Raji (cell line): ENCODE results near the gene PIMREG.

ENCODE experiments used
- POLR2A ChIP-seq: IDR thresholded peaks from 2 replicates; pipeline ENCODE4 v1.6.1; 2011; ENCODE audit warnings: low read depth, low read length, control low read depth; ENCODE audit not compliant: insufficient read depth

PIMREG gene

GRCh38 chr17:6494239-6494941 is 50.1 kb downstream of the PIMREG start:
- no peak for TF ChIP-seq POLR2A

- no peak for TF ChIP-seq POLR2A
Observed at GRCh38 chr17:6495450-6496115, 51.3 kb downstream of the PIMREG start.

GRCh38 chr17:6496116-6496481 is 51.8 kb downstream of the PIMREG start:
- no peak for TF ChIP-seq POLR2A

GRCh38 chr17:6496640-6497441 is 52.6 kb downstream of the PIMREG start:
- TF ChIP-seq POLR2A, result no peak

DNA sequence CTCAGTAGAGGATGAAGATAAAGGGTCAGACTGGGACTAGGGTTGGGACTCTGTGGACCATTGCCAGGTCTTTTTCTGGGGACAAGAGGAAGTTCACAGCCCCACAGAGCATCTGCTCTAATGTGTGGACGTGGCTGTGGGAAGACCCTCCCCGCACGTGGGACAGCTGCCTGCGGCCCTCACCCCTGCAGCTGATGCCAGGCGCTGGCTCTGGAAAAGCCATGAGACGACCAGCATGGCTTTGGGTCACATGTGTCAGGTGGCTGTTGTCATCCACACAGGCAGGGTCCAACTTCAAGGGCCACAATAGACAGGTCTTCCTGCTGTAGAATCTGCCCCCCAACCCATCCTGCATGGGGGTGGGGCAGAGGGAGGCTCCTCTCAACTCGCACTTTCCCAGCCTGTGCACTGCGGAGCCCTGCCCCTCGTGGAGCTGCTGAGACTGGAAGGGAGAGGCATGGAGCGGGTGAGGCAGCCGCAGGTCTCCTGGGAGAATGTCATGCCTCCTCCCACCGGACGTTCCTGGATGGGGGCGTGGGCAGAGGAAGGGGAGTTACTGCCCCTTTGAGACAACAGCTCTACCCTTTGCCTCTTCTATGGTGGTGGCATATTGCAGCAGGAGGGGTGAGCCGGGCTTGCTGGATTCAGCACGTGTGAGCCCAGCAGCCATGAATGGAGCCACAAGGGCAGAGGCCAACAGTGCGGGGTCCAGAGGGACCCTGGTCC is 53.4 kb downstream of the PIMREG start:
- no peak for TF ChIP-seq POLR2A

DNA sequence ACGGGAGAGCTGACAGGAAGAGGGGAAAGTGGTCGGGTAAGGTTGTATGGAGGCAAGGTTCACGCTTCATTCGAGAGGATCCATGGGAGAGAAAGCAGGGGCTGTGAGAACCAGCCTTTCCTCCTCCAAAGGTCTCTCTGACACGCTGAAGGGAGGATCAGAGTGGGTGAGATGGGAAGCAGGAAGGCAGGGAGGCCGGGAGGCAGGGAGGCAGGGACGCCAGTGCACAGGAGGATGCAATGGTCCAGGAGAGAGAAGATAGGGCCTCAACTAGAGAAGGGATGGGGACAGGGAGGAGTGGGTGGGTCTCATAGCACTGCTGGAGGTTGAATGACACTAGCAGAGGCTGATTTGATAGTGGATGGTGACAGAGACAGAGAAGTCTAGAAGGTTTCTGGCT is 54.1 kb downstream of the PIMREG start:
- no peak for TF ChIP-seq POLR2A

GRCh38 chr17:6498901-6499540 is 54.8 kb downstream of the PIMREG start:
- TF ChIP-seq POLR2A, result no peak
